ENCODE results near the gene GDPD4. TPM values are rescaled to one million over a fixed set of nuclear protein-coding genes. Genes with fewer than 3 reads are reported as not detected.

GDPD4 gene
- total RNA-seq, 1 donor from 2014 or later, result not detected

GRCh38 chr11:77244277-77245027 is 57.0 kb downstream of the GDPD4 start:
- Histone ChIP-seq H3K9me3 (no peaks in the 10 kb centered on the region), H3K27ac (no peak overlapping the region), H3K27me3 (ENCODE audit: low read depth) (no peaks in the 10 kb centered on the region), H3K4me3 (no peak overlapping the region), H3K4me1 (no peaks in the 10 kb centered on the region), H3K36me3 (no peaks in the 10 kb centered on the region)
- intact Hi-C loops (cut with DNase I), result no loop called here
- ATAC-seq, result peak; percentile 32 to 40
- no peak for DNase-seq
- no peak for TF ChIP-seq CTCF (IDR thresholded peaks at IDR 0.05)

- no peaks in the 10 kb centered on the region for H3K27me3 ChIP-seq (ENCODE audit: low read depth)
- TF ChIP-seq CTCF (IDR thresholded peaks at IDR 0.05), result no peak
- no peak overlapping the region for H3K27ac ChIP-seq
- no peak for ATAC-seq
- DNase-seq, result no peak
- H3K4me1 ChIP-seq, result no peaks in the 10 kb centered on the region
- H3K36me3 ChIP-seq, result no peaks in the 10 kb centered on the region
- H3K4me3 ChIP-seq, result no peak overlapping the region
- intact Hi-C loops (cut with DNase I), result no loop called here
- no peaks in the 10 kb centered on the region for H3K9me3 ChIP-seq
Observed at GRCh38 chr11:77236901-77237300, 64.6 kb downstream of the GDPD4 start.

GRCh38 chr11:77233011-77233410 is 68.5 kb downstream of the GDPD4 start:
- Histone ChIP-seq H3K9me3 (no peaks in the 10 kb centered on the region), H3K36me3 (no peaks in the 10 kb centered on the region), H3K4me1 (no peaks in the 10 kb centered on the region), H3K27me3 (ENCODE audit: low read depth) (no peaks in the 10 kb centered on the region), H3K27ac (no peak overlapping the region), H3K4me3 (no peak overlapping the region)
- no peak for DNase-seq
- intact Hi-C loops (cut with DNase I), result no loop called here
- TF ChIP-seq CTCF (IDR thresholded peaks at IDR 0.05), result no peak
- ATAC-seq, result no peak

- ATAC-seq, result no peak
- intact Hi-C loops (cut with DNase I), result no loop called here
Observed at GRCh38 chr11:77232242-77232641, 69.2 kb downstream of the GDPD4 start.

GRCh38 chr11:77231800-77232199 is 69.7 kb downstream of the GDPD4 start:
- H3K4me3 ChIP-seq, result no peak overlapping the region
- H3K36me3 ChIP-seq, result no peaks in the 10 kb centered on the region
- DNase-seq, result no peak
- intact Hi-C loops (cut with DNase I), result no loop called here
- H3K27ac ChIP-seq, result no peak overlapping the region
- H3K27me3 ChIP-seq (ENCODE audit: low read depth), result no peaks in the 10 kb centered on the region
- TF ChIP-seq CTCF (IDR thresholded peaks at IDR 0.05), result no peak
- ATAC-seq, result no peak
- no peaks in the 10 kb centered on the region for H3K4me1 ChIP-seq
- no peaks in the 10 kb centered on the region for H3K9me3 ChIP-seq

More at GRCh38 chr11:77232242-77232641, 69.2 kb downstream of the GDPD4 start:
- Histone ChIP-seq H3K27ac (no peak overlapping the region), H3K27me3 (ENCODE audit: low read depth) (no peaks in the 10 kb centered on the region), H3K4me3 (no peak overlapping the region), H3K9me3 (no peaks in the 10 kb centered on the region), H3K4me1 (no peaks in the 10 kb centered on the region), H3K36me3 (no peaks in the 10 kb centered on the region)
- TF ChIP-seq CTCF (IDR thresholded peaks at IDR 0.05), result no peak
- DNase-seq, result no peak
